ENCODE results near the gene TFDP2. TPM values are rescaled to one million over a fixed set of nuclear protein-coding genes. Genes with fewer than 3 reads are reported as not detected.

The TFDP2 gene
- total and polyA plus RNA-seq, 10 of the 15 experiments (the other 5 are each of a cell fraction or from before 2014, with no cell fraction given) = 28.3 to 100 (median 49.7) TPM

DNA sequence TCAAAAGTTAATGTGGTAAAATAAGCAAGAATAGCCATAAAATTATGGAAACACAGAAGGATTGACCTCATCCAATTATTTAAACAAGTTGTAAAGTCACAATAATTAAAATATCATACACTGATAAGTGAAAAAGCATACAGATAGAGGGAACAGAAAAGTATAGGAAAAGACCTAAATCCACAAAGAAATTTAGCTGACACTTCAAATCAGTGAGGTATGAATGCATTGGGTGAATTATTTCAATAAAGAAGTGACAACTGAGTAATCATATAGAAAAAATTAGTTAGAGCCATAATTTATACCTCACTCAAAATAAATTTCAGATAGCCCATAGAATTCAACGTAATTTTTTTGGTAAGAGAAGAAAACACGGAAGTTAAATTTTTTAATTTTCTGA, 25.1 kb downstream of the TFDP2 start:
- intact Hi-C loops (cut with micrococcal nuclease; ENCODE audit: unreplicated experiment) = no loop called here
- DNase-seq (ENCODE audit: low read depth, low spot score) (no peak), ATAC-seq (no peak), FAIRE-seq (no peak)
- no peak overlapping the region for H3K9ac ChIP-seq (ENCODE audit: control insufficient read depth, insufficient read depth, low read length)
- ChIA-PET SMC1A (ENCODE audit: uncharacterized antibody, unreplicated experiment) (interaction anchor here (0.9 to 2.3 kb wide), 4 partner anchors 98 to 159 kb away, joined by 3 to 9 read pairs (median 4); no protein-coding TSS in a partner anchor), RAD21 (ENCODE audit: unreplicated experiment) (interaction anchor here (1.9 to 2.4 kb wide), 4 partner anchors 101 to 158 kb away, joined by 4 to 12 read pairs (median 9); no protein-coding TSS in a partner anchor), CTCF (interaction anchor here (0.8 to 4.3 kb wide), 5 partner anchors 102 to 705 kb away, joined by 3 to 43 read pairs (median 5); no protein-coding TSS in a partner anchor), POLR2A (no interaction called here)
- no peaks in the 10 kb centered on the region for H3K79me2 ChIP-seq (ENCODE audit: control insufficient read depth, insufficient read depth, low read length)
- H3K9me3 ChIP-seq (replicated peaks; ENCODE audit: control insufficient read depth, insufficient read depth, low read length) = no peaks in the 10 kb centered on the region
- no peaks in the 10 kb centered on the region for H4K20me1 ChIP-seq (ENCODE audit: control insufficient read depth, insufficient read depth)
- no TSS peak for BruUV-seq (replicated peaks)
- in situ Hi-C loops (cut with MboI) = no loop called here
- no peak overlapping the region for H3K27ac ChIP-seq (ENCODE audit: control insufficient read depth, insufficient read depth)
- 74% methylated on average over 2 of the region's 2 CpGs for WGBS (ENCODE audit: insufficient coverage, insufficient replicate concordance, low lambda C conversion rate, missing lambda C conversion rate)
- no peak overlapping the region for H2AFZ ChIP-seq (ENCODE audit: control insufficient read depth, low read depth, low read length)
- H3K4me3 ChIP-seq = no peak overlapping the region
- no peaks in the 10 kb centered on the region for H3K4me1 ChIP-seq (ENCODE audit: control insufficient read depth, insufficient read depth, low read length)
- H3K36me3 ChIP-seq (ENCODE audit: control insufficient read depth in 2 of 2, insufficient read depth in 2 of 2, low read length in 1 of 2) = no peaks in the 10 kb centered on the region
- no peaks in the 10 kb centered on the region for H3K27me3 ChIP-seq (replicated peaks in 1 of 2; ENCODE audit: control insufficient read depth in 2 of 2, insufficient read depth in 2 of 2, low read length in 1 of 2)
- no peak overlapping the region for H3K4me2 ChIP-seq (ENCODE audit: control insufficient read depth, insufficient read depth)
- TF ChIP-seq BACH1 (IDR thresholded peaks at IDR 0.05; ENCODE audit: borderline replicate concordance) (no peak), HDAC2 (IDR thresholded peaks at IDR 0.05) (no peak), NR2F1 (conservative IDR thresholded peaks at IDR 0.05) (no peak), SREBF1 (IDR thresholded peaks at IDR 0.05; ENCODE audit: low read length) (no peak), PAX5 (IDR thresholded peaks at IDR 0.05; ENCODE audit: borderline replicate concordance, low read depth, low read length) (no peak), ZNF274 (IDR thresholded peaks at IDR 0.05; ENCODE audit: insufficient read depth, insufficient read length) (no peak), YBX1 (IDR thresholded peaks at IDR 0.05) (no peak), RELA (IDR thresholded peaks at IDR 0.05; ENCODE audit: borderline replicate concordance, partially characterized antibody) (no peak), NR2C1 (IDR thresholded peaks at IDR 0.05) (no peak), SREBF2 (IDR thresholded peaks at IDR 0.05; ENCODE audit: low read length) (no peak), ASH2L (IDR thresholded peaks at IDR 0.05; ENCODE audit: borderline replicate concordance, low read depth) (no peak), NFXL1 (IDR thresholded peaks at IDR 0.05; ENCODE audit: borderline replicate concordance) (no peak)
- TF ChIP-seq, protein P1, sequence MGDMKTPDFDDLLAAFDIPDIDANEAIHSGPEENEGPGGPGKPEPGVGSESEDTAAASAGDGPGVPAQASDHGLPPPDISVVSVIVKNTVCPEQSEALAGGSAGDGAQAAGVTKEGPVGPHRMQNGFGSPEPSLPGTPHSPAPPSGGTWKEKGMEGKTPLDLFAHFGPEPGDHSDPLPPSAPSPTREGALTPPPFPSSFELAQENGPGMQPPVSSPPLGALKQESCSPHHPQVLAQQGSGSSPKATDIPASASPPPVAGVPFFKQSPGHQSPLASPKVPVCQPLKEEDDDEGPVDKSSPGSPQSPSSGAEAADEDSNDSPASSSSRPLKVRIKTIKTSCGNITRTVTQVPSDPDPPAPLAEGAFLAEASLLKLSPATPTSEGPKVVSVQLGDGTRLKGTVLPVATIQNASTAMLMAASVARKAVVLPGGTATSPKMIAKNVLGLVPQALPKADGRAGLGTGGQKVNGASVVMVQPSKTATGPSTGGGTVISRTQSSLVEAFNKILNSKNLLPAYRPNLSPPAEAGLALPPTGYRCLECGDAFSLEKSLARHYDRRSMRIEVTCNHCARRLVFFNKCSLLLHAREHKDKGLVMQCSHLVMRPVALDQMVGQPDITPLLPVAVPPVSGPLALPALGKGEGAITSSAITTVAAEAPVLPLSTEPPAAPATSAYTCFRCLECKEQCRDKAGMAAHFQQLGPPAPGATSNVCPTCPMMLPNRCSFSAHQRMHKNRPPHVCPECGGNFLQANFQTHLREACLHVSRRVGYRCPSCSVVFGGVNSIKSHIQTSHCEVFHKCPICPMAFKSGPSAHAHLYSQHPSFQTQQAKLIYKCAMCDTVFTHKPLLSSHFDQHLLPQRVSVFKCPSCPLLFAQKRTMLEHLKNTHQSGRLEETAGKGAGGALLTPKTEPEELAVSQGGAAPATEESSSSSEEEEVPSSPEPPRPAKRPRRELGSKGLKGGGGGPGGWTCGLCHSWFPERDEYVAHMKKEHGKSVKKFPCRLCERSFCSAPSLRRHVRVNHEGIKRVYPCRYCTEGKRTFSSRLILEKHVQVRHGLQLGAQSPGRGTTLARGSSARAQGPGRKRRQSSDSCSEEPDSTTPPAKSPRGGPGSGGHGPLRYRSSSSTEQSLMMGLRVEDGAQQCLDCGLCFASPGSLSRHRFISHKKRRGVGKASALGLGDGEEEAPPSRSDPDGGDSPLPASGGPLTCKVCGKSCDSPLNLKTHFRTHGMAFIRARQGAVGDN (IDR thresholded peaks at IDR 0.05) = no peak
- TF ChIP-seq, protein P2, sequence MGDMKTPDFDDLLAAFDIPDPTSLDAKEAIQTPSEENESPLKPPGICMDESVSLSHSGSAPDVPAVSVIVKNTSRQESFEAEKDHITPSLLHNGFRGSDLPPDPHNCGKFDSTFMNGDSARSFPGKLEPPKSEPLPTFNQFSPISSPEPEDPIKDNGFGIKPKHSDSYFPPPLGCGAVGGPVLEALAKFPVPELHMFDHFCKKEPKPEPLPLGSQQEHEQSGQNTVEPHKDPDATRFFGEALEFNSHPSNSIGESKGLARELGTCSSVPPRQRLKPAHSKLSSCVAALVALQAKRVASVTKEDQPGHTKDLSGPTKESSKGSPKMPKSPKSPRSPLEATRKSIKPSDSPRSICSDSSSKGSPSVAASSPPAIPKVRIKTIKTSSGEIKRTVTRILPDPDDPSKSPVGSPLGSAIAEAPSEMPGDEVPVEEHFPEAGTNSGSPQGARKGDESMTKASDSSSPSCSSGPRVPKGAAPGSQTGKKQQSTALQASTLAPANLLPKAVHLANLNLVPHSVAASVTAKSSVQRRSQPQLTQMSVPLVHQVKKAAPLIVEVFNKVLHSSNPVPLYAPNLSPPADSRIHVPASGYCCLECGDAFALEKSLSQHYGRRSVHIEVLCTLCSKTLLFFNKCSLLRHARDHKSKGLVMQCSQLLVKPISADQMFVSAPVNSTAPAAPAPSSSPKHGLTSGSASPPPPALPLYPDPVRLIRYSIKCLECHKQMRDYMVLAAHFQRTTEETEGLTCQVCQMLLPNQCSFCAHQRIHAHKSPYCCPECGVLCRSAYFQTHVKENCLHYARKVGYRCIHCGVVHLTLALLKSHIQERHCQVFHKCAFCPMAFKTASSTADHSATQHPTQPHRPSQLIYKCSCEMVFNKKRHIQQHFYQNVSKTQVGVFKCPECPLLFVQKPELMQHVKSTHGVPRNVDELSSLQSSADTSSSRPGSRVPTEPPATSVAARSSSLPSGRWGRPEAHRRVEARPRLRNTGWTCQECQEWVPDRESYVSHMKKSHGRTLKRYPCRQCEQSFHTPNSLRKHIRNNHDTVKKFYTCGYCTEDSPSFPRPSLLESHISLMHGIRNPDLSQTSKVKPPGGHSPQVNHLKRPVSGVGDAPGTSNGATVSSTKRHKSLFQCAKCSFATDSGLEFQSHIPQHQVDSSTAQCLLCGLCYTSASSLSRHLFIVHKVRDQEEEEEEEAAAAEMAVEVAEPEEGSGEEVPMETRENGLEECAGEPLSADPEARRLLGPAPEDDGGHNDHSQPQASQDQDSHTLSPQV (IDR thresholded peaks at IDR 0.05) = no peak
- TF ChIP-seq, protein P3, sequence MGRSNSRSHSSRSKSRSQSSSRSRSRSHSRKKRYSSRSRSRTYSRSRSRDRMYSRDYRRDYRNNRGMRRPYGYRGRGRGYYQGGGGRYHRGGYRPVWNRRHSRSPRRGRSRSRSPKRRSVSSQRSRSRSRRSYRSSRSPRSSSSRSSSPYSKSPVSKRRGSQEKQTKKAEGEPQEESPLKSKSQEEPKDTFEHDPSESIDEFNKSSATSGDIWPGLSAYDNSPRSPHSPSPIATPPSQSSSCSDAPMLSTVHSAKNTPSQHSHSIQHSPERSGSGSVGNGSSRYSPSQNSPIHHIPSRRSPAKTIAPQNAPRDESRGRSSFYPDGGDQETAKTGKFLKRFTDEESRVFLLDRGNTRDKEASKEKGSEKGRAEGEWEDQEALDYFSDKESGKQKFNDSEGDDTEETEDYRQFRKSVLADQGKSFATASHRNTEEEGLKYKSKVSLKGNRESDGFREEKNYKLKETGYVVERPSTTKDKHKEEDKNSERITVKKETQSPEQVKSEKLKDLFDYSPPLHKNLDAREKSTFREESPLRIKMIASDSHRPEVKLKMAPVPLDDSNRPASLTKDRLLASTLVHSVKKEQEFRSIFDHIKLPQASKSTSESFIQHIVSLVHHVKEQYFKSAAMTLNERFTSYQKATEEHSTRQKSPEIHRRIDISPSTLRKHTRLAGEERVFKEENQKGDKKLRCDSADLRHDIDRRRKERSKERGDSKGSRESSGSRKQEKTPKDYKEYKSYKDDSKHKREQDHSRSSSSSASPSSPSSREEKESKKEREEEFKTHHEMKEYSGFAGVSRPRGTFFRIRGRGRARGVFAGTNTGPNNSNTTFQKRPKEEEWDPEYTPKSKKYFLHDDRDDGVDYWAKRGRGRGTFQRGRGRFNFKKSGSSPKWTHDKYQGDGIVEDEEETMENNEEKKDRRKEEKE (IDR thresholded peaks at IDR 0.05) = no peak
